GM12878 (cell line): ENCODE results near the gene FAM120A.

Experiments
- BRCA1 ChIP-seq: IDR thresholded peaks from 2 replicates; pipeline ENCODE4 v1.6.1; 2011; ENCODE audit warnings: low read depth, low read length, improper control_type of control experiment
- CTCF ChIP-seq, 3 experiments: IDR thresholded peaks in 2 of 3; conservative IDR thresholded peaks in 1 of 3; 2 replicates each; pipeline ENCODE4 v1.5.1; 2011; ENCODE audit warnings: low read depth in 3 of 3, low read length in 3 of 3, mild to moderate bottlenecking in 3 of 3, control low read depth in 2 of 3, moderate library complexity in 2 of 3, inconsistent platforms in 1 of 3, mixed read lengths in 1 of 3; ENCODE audit not compliant: control insufficient read depth in 2 of 3, insufficient read depth in 1 of 3; ENCODE audit errors: extremely low read depth in 1 of 3
- EP300 ChIP-seq, 2 experiments: fragments of 150-350 bp in 1 of 2; IDR thresholded peaks; 2 replicates each; pipeline ENCODE4 v1.6.1; 2011 to 2012; ENCODE audit warnings: low read depth in 2 of 2, low read length in 2 of 2, borderline replicate concordance in 1 of 2, improper control_type of control experiment in 1 of 2, inconsistent platforms in 1 of 2; ENCODE audit not compliant: control insufficient read depth in 1 of 2
- POLR2A ChIP-seq: IDR thresholded peaks from 2 replicates; pipeline ENCODE4 v1.6.1; 2011; ENCODE audit warnings: low read depth, mild to moderate bottlenecking, low read length
- POLR2AphosphoS5 ChIP-seq: IDR thresholded peaks from 2 replicates; pipeline ENCODE4 v1.6.1; 2011; ENCODE audit warnings: mild to moderate bottlenecking, low read length, inconsistent platforms
- RFX5 ChIP-seq: IDR thresholded peaks from 2 replicates; pipeline ENCODE4 v1.6.1; 2011; ENCODE audit warnings: low read depth, low read length, improper control_type of control experiment
- SMAD5 ChIP-seq: IDR thresholded peaks from 2 replicates; pipeline ENCODE4 v1.6.1; 2016; ENCODE audit warnings: antibody characterized with exemption, low read depth
- SRF ChIP-seq, 2 experiments: IDR thresholded peaks; 2 replicates each; pipeline ENCODE4 v1.6.1; 2011; ENCODE audit warnings: low read depth in 2 of 2, low read length in 2 of 2, mild to moderate bottlenecking in 1 of 2, moderate library complexity in 1 of 2
- TAF1 ChIP-seq: IDR thresholded peaks from 2 replicates; pipeline ENCODE4 v1.6.1; 2011; ENCODE audit warnings: mild to moderate bottlenecking, low read depth, low read length, borderline replicate concordance
- USF2 ChIP-seq: IDR thresholded peaks from 2 replicates; pipeline ENCODE4 v1.6.1; 2011; ENCODE audit warnings: low read depth, low read length, improper control_type of control experiment, borderline replicate concordance
- ZNF207 ChIP-seq: fragments of 450-650 bp; IDR thresholded peaks from 2 replicates; pipeline ENCODE4 v1.6.1; 2014; ENCODE audit warnings: antibody characterized with exemption, mild to moderate bottlenecking, borderline replicate concordance

- TF ChIP-seq CTCF (IDR thresholded peaks at IDR 0.05 in 2 of 3, conservative IDR thresholded peaks at IDR 0.05 in 1 of 3; ENCODE audit: control insufficient read depth in 2 of 3, extremely low read depth in 1 of 3, insufficient read depth in 1 of 3, low read depth in 3 of 3, low read length in 3 of 3) = no peak
- TF ChIP-seq BRCA1 = no peak
- TF ChIP-seq SRF (IDR thresholded peaks at IDR 0.05; ENCODE audit: low read depth in 2 of 2, low read length in 2 of 2) = no peak
- TF ChIP-seq EP300 (IDR thresholded peaks at IDR 0.05; ENCODE audit: borderline replicate concordance in 1 of 2, control insufficient read depth in 1 of 2, low read depth in 2 of 2, low read length in 2 of 2) = no peak
- no peak for TF ChIP-seq POLR2AphosphoS5
- TF ChIP-seq USF2 = no peak
- no peak for TF ChIP-seq POLR2A
- TF ChIP-seq TAF1 = no peak
- no peak for TF ChIP-seq ZNF207
- TF ChIP-seq RFX5 = no peak
- no peak for TF ChIP-seq SMAD5
Observed at GRCh38 chr9:93463638-93464248, 12.3 kb downstream of the FAM120A start.
